HFFc6 (cell line): ENCODE measurements around the gene OSTN. TPM values are rescaled to one million over a fixed set of nuclear protein-coding genes. Genes with fewer than 3 reads are reported as not detected.

Experiments used
- DNase-seq: peaks from one replicate; pipeline ENCODE4 v3.0.0-alpha.2; 2018
- H3K27ac Mint-ChIP-seq: 2 replicates; pipeline ENCODE4 v1.8.0; 2020; ENCODE audit warnings: mild to moderate bottlenecking, mixed read lengths
- H3K27me3 Mint-ChIP-seq: 2 replicates; pipeline ENCODE4 v1.8.0; 2021; ENCODE audit warnings: mild to moderate bottlenecking, moderate library complexity, mixed read lengths; ENCODE audit not compliant: insufficient read depth
- H3K36me3 Mint-ChIP-seq: 2 replicates; pipeline ENCODE4 v1.8.0; 2021; ENCODE audit warnings: low read depth, mixed read lengths
- H3K4me1 Mint-ChIP-seq: 2 replicates; pipeline ENCODE4 v1.8.0; 2020; ENCODE audit warnings: low read depth, mixed read lengths
- H3K4me3 Mint-ChIP-seq: 2 replicates; pipeline ENCODE4 v1.8.0; 2020; ENCODE audit warnings: mild to moderate bottlenecking, moderate library complexity, mixed read lengths
- H3K9me3 Mint-ChIP-seq: 2 replicates; pipeline ENCODE4 v1.8.0; 2020; ENCODE audit warnings: mild to moderate bottlenecking, mixed read lengths
- CTCF ChIP-seq: fragments of 200-600 bp; sonication (generic); IDR thresholded peaks from 2 replicates; pipeline ENCODE4 v1.5.0; 2021; ENCODE audit warnings: antibody characterized with exemption, mild to moderate bottlenecking
- total RNA-seq, 6 experiments: library from RNA; stranded (reverse); fragmentation: NEBNext Ultra II Directional; extraction: Animal tissue kit (Norgen Biotek cat#: 25700); gene quantifications; 2 replicates in 1 of 6; 3 replicates in 5 of 6; pipeline ENCODE4 v1.2.3, GENCODE V29; 2021

The OSTN gene
- total RNA-seq, 6 experiments from 2014 or later, result 0.24 to 0.71 (median 0.34) TPM; not detected in 2

- no peaks in the 10 kb centered on the region; the same call in 1 of the 2 replicates for H3K27me3 Mint-ChIP-seq
- peaks cover 8% of the 10 kb centered on the region for H3K4me1 Mint-ChIP-seq
- TF ChIP-seq CTCF, result no peak
- no peak overlapping the region for H3K4me3 Mint-ChIP-seq
- DNase-seq, result no peak
- H3K36me3 Mint-ChIP-seq, result peaks cover 14% of the 10 kb centered on the region
- H3K9me3 Mint-ChIP-seq, result no peaks in the 10 kb centered on the region
- no peak overlapping the region for H3K27ac Mint-ChIP-seq
These were observed 11.0 kb downstream of the OSTN start for GRCh38 chr3:191210032-191210431.

GRCh38 chr3:191216510-191216909 is 17.5 kb downstream of the OSTN start:
- no peak for TF ChIP-seq CTCF
- H3K27ac Mint-ChIP-seq, result no peak overlapping the region
- no peak overlapping the region for H3K4me3 Mint-ChIP-seq
- no peak for DNase-seq
- peaks cover 16% of the 10 kb centered on the region for H3K4me1 Mint-ChIP-seq
- peaks cover 33% of the 10 kb centered on the region for H3K36me3 Mint-ChIP-seq
- no peaks in the 10 kb centered on the region for H3K27me3 Mint-ChIP-seq
- no peaks in the 10 kb centered on the region; the same call in none of the 2 replicates for H3K9me3 Mint-ChIP-seq

- H3K4me1 Mint-ChIP-seq, result peaks cover 16% of the 10 kb centered on the region
- peaks cover 38% of the 10 kb centered on the region for H3K36me3 Mint-ChIP-seq
- DNase-seq, result no peak
- H3K27me3 Mint-ChIP-seq, result no peaks in the 10 kb centered on the region
- TF ChIP-seq CTCF, result no peak
- no peak overlapping the region for H3K4me3 Mint-ChIP-seq
- no peaks in the 10 kb centered on the region; the same call in none of the 2 replicates for H3K9me3 Mint-ChIP-seq
- H3K27ac Mint-ChIP-seq, result no peak overlapping the region
These were observed 18.3 kb downstream of the OSTN start for GRCh38 chr3:191217301-191217700.

- Mint-ChIP-seq H3K27me3 (no peaks in the 10 kb centered on the region), H3K4me3 (no peak overlapping the region), H3K27ac (no peak overlapping the region), H3K9me3 (no peaks in the 10 kb centered on the region; the same call in none of the 2 replicates), H3K36me3 (peaks cover 23% of the 10 kb centered on the region), H3K4me1 (peaks cover 16% of the 10 kb centered on the region)
- DNase-seq, result no peak
- no peak for TF ChIP-seq CTCF
These were observed 21.9 kb downstream of the OSTN start for GRCh38 chr3:191220908-191221307.

- no peaks in the 10 kb centered on the region; the same call in none of the 2 replicates for H3K9me3 Mint-ChIP-seq
- H3K27me3 Mint-ChIP-seq, result no peaks in the 10 kb centered on the region
- no peak overlapping the region for H3K4me3 Mint-ChIP-seq
- no peak for DNase-seq
- H3K4me1 Mint-ChIP-seq, result peaks cover 11% of the 10 kb centered on the region
- TF ChIP-seq CTCF, result no peak
- H3K27ac Mint-ChIP-seq, result no peak overlapping the region
- peaks cover 17% of the 10 kb centered on the region for H3K36me3 Mint-ChIP-seq
These were observed 22.6 kb downstream of the OSTN start for GRCh38 chr3:191221638-191222037.

GRCh38 chr3:191227541-191227940 is 28.5 kb downstream of the OSTN start:
- TF ChIP-seq CTCF, result no peak
- no peak for DNase-seq
- H3K27ac Mint-ChIP-seq, result no peak overlapping the region
- no peaks in the 10 kb centered on the region for H3K27me3 Mint-ChIP-seq
- H3K4me3 Mint-ChIP-seq, result no peak overlapping the region
- no peaks in the 10 kb centered on the region for H3K9me3 Mint-ChIP-seq
- peaks cover 2% of the 10 kb centered on the region; the same call in 1 of the 2 replicates for H3K36me3 Mint-ChIP-seq
- 0 out of 2 replicates have a peak, but pooled peaks cover 8% of the 10 kb centered on the region for H3K4me1 Mint-ChIP-seq
